HG03159 (cell line): ENCODE results near the gene CEBPB.
A peak's percentile ranks its signal among the peaks of the same experiment; 100 is the strongest.
"Not testable (repeated sequence)": the region's sequence is repeated elsewhere in the genome, so short reads cannot be mapped to it uniquely, and the experiment has no call there.

Source experiments
- ATAC-seq: cut with Tn5 transposase; IDR thresholded peaks from one replicate; pipeline ENCODE4 v1.9.1; 2021; ENCODE audit warnings: mild to moderate bottlenecking, moderate library complexity; ENCODE audit not compliant: unreplicated experiment

CEBPB gene

GRCh38 chr20:50190251-50191064 is at the start of gene CEBPB:
Gene CEBPB, plus strand, starts transcription at chr20:50190830. Its CDS starts 204 bp downstream, at chr20:50191034.
- peak; percentile 38 for ATAC-seq

- ATAC-seq: no peak
Measured at GRCh38 chr20:50141018-50141675, 49.5 kb upstream of the CEBPB start.

- ATAC-seq: no peak
Measured at GRCh38 chr20:50141811-50142561, 48.6 kb upstream of the CEBPB start.

- ATAC-seq: no peak
Measured at GRCh38 chr20:50142812-50143211, 47.8 kb upstream of the CEBPB start.

- no peak for ATAC-seq
Measured at GRCh38 chr20:50144362-50144761, 46.3 kb upstream of the CEBPB start.

GRCh38 chr20:50145566-50145965 is 45.1 kb upstream of the CEBPB start:
- no peak for ATAC-seq

GRCh38 chr20:50146214-50146613 is 44.4 kb upstream of the CEBPB start:
- no peak for ATAC-seq

GRCh38 chr20:50146732-50147662 is 43.6 kb upstream of the CEBPB start:
- peak; percentile 55 for ATAC-seq

GRCh38 chr20:50149481-50150254 is 41.0 kb upstream of the CEBPB start:
- ATAC-seq: no peak

- ATAC-seq: no peak
Measured at GRCh38 chr20:50151034-50151743, 39.4 kb upstream of the CEBPB start.

- ATAC-seq: no peak
Measured at GRCh38 chr20:50152394-50153152, 38.1 kb upstream of the CEBPB start.

GRCh38 chr20:50153153-50153499 is 37.5 kb upstream of the CEBPB start:
- no peak for ATAC-seq

GRCh38 chr20:50153500-50154377 is 36.9 kb upstream of the CEBPB start, which contains the start of gene PEDS1:
Gene PEDS1, minus strand, starts transcription at chr20:50153723. Its CDS starts 86 bp downstream, at chr20:50153637.
- peak; percentile 93 for ATAC-seq

GRCh38 chr20:50161494-50161893 is 29.1 kb upstream of the CEBPB start:
- ATAC-seq: not testable (repeated sequence)

- ATAC-seq: no peak
Measured at GRCh38 chr20:50163570-50164317, 26.9 kb upstream of the CEBPB start.

- peak; percentile 80 for ATAC-seq
Measured at GRCh38 chr20:50165684-50166554, 24.7 kb upstream of the CEBPB start.
